Measurements from ENCODE around the gene PTPRM. TPM values are rescaled to one million over a fixed set of nuclear protein-coding genes. Genes with fewer than 3 reads are reported as not detected.

The PTPRM gene
- total and polyA plus RNA-seq, 2 of the 4 experiments (the other 2 are of a cell fraction): 28.3 to 51.2 TPM

DNA sequence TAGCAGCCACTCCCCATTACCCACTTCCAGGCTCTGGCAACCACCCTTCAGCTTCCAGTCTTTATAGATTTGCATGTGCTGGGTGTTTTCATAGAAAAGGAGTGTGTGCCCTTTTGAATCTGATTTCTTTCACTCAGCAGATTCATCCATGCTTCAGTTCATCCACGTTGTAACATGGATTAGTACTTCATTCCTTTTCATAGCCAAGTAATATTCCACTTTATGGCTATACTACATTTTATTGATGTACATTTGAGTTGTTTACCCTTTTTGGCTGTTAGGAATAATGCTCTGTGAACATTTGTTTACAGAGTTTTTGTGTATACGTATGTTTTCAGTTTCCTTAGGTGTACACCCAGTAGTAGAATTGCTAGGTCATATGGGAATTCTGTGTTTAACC lies 836.6 kb downstream of the PTPRM start:
- DNase-seq (no peak), ATAC-seq (ENCODE audit: low read depth) (no peak)
- Histone ChIP-seq H4K20me1 (ENCODE audit: insufficient read depth, low read length) (no peaks in the 10 kb centered on the region), H3K9me1 (ENCODE audit: insufficient read depth, low read length) (0 out of 2 replicates have a peak, but pooled peaks cover 2% of the 10 kb centered on the region), H3K4me2 (ENCODE audit: low read depth, low read length) (no peak overlapping the region), H3K14ac (replicated peaks; ENCODE audit: low read depth, low read length) (no peak overlapping the region), H2BK120ac (ENCODE audit: low read depth, low read length) (no peak overlapping the region), H2AFZ (replicated peaks; ENCODE audit: low read length, poor library complexity) (no peak overlapping the region), H3K79me1 (ENCODE audit: low read depth in 1 of 2, low read length in 2 of 2) (no peaks in the 10 kb centered on the region), H3K36me3 (ENCODE audit: control insufficient read depth, insufficient read depth, low read length) (peaks cover 10% of the 10 kb centered on the region), H3K18ac (ENCODE audit: low read depth, low read length) (no peak overlapping the region), H4K91ac (ENCODE audit: insufficient read depth, low read depth, low read length) (no peak overlapping the region), H2BK15ac (ENCODE audit: low read depth, low read length) (no peak overlapping the region), H3K27me3 (ENCODE audit: control insufficient read depth, insufficient read depth, low read length) (no peaks in the 10 kb centered on the region), H3K4me1 (ENCODE audit: control insufficient read depth, insufficient read depth, low read length) (no peaks in the 10 kb centered on the region), H2BK5ac (ENCODE audit: low read depth, low read length, poor library complexity, severe bottlenecking) (no peak overlapping the region), H2BK20ac (ENCODE audit: low read depth, low read length) (no peak overlapping the region), H3K23ac (ENCODE audit: low read depth, low read length) (no peak overlapping the region), H3K4me3 (ENCODE audit: insufficient read depth, low read depth, low read length) (no peak overlapping the region), H2AK5ac (ENCODE audit: low read depth, low read length) (no peak overlapping the region), H3K56ac (ENCODE audit: extremely low read depth, insufficient read depth, low read length) (no peak overlapping the region), H3K27ac (ENCODE audit: insufficient read depth, low read length) (no peak overlapping the region), H3K4ac (ENCODE audit: low read depth, low read length) (no peak overlapping the region), H2AK9ac (replicated peaks; ENCODE audit: low read depth, low read length, poor library complexity) (no peak overlapping the region), H3K9me3 (ENCODE audit: control insufficient read depth, insufficient read depth, low read length) (no peaks in the 10 kb centered on the region), H4K5ac (ENCODE audit: low read depth, low read length) (no peak overlapping the region), H4K8ac (ENCODE audit: low read depth in 2 of 2, low read length in 2 of 2) (no peak overlapping the region), H3K9ac (ENCODE audit: low read depth, low read length) (no peak overlapping the region)
- TF ChIP-seq RFX5 (IDR thresholded peaks at IDR 0.05; ENCODE audit: low read depth, low read length) (no peak), CHD1 (IDR thresholded peaks at IDR 0.05; ENCODE audit: low read depth, low read length) (no peak), NFE2L2 (IDR thresholded peaks at IDR 0.05; ENCODE audit: low read depth, low read length) (no peak), POLR2A (IDR thresholded peaks at IDR 0.05; ENCODE audit: low read depth, low read length) (no peak), CEBPB (IDR thresholded peaks at IDR 0.05; ENCODE audit: low read depth, low read length) (no peak), MXI1 (IDR thresholded peaks at IDR 0.05; ENCODE audit: borderline replicate concordance, low read depth, low read length) (no peak), RCOR1 (IDR thresholded peaks at IDR 0.05; ENCODE audit: insufficient replicate concordance, low read length) (no peak), FOS (IDR thresholded peaks at IDR 0.05; ENCODE audit: low read depth, low read length) (no peak), ELK1 (IDR thresholded peaks at IDR 0.05; ENCODE audit: borderline replicate concordance, low read depth, low read length) (no peak), BHLHE40 (IDR thresholded peaks at IDR 0.05; ENCODE audit: low read depth, low read length) (no peak), RAD21 (IDR thresholded peaks at IDR 0.05; ENCODE audit: low read length) (no peak), MAZ (IDR thresholded peaks at IDR 0.05; ENCODE audit: borderline replicate concordance, low read depth, low read length) (no peak)
- TF ChIP-seq, protein P1, sequence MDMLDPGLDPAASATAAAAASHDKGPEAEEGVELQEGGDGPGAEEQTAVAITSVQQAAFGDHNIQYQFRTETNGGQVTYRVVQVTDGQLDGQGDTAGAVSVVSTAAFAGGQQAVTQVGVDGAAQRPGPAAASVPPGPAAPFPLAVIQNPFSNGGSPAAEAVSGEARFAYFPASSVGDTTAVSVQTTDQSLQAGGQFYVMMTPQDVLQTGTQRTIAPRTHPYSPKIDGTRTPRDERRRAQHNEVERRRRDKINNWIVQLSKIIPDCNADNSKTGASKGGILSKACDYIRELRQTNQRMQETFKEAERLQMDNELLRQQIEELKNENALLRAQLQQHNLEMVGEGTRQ (IDR thresholded peaks at IDR 0.05; ENCODE audit: low read depth, low read length): no peak
- intact Hi-C loops (cut with micrococcal nuclease) (no loop called here), in situ Hi-C loops (cut with MboI; ENCODE audit: low sequenced_read_pairs) (no loop called here), dilution Hi-C loops (cut with HindIII; ENCODE audit: low sequenced_read_pairs, unreplicated experiment) (no loop called here)
- CTCF ChIA-PET: no interaction called here
- no TSS peak for BruUV-seq (replicated peaks)
- no CpG with 5 or more reads among the region's 2 CpGs for WGBS, 2 experiments (ENCODE audit: extremely low coverage in 2 of 2, insufficient read length in 1 of 2)
- POLR2A ChIA-PET (ENCODE audit: unreplicated experiment): no interaction called here
